M059J (cell line): ENCODE data around the gene FSTL1. TPM values are rescaled to one million over a fixed set of nuclear protein-coding genes. Genes with fewer than 3 reads are reported as not detected.
"Not testable (repeated sequence)": the region's sequence is repeated elsewhere in the genome, so short reads cannot be mapped to it uniquely, and the experiment has no call there.

Experiments used
- DNase-seq: peaks from one replicate; pipeline ENCODE4 v3.0.0-alpha.2; 2012; ENCODE audit warnings: low read depth
- total RNA-seq: library from RNA; depleted of rRNA; stranded (reverse); fragments of >200 nt; shearing (Covaris generic); gene quantifications from 2 replicates; pipeline ENCODE4 v1.2.3, GENCODE V29; 2014

The FSTL1 gene
- total RNA-seq, 1 experiment from 2014 or later: 1,312 TPM

- DNase-seq: no peak
Measured at GRCh38 chr3:120418446-120418845, 32.3 kb downstream of the FSTL1 start.

GRCh38 chr3:120417272-120417911 is 33.4 kb downstream of the FSTL1 start:
- DNase-seq: peak; percentile 90

GRCh38 chr3:120416868-120417267 is 33.9 kb downstream of the FSTL1 start:
- DNase-seq: no peak

GRCh38 chr3:120415756-120416155 is 35.0 kb downstream of the FSTL1 start:
- no peak for DNase-seq

- DNase-seq: no peak
Measured at GRCh38 chr3:120410541-120410940, 40.3 kb downstream of the FSTL1 start.

GRCh38 chr3:120410116-120410515 is 40.7 kb downstream of the FSTL1 start:
- DNase-seq: no peak

- DNase-seq: no peak
Measured at GRCh38 chr3:120407508-120408287, 43.1 kb downstream of the FSTL1 start.

GRCh38 chr3:120404876-120405275 is 45.9 kb downstream of the FSTL1 start:
- DNase-seq: peak; percentile 42

- no peak for DNase-seq
Measured at GRCh38 chr3:120402257-120402656, 48.5 kb downstream of the FSTL1 start.

GRCh38 chr3:120399372-120399771 is 51.4 kb downstream of the FSTL1 start:
- DNase-seq: no peak

- no peak for DNase-seq
Measured at GRCh38 chr3:120396469-120396868, 54.3 kb downstream of the FSTL1 start.

GRCh38 chr3:120394347-120394746 is 56.4 kb downstream of the FSTL1 start:
- no peak for DNase-seq

- DNase-seq: peak; percentile 27
Measured at GRCh38 chr3:120393761-120394160, 57.0 kb downstream of the FSTL1 start.

GRCh38 chr3:120393243-120393642 is 57.5 kb downstream of the FSTL1 start:
- peak; percentile 66 for DNase-seq

- no peak for DNase-seq
Measured at GRCh38 chr3:120382941-120383447, 67.8 kb downstream of the FSTL1 start.

GRCh38 chr3:120381503-120381902 is 69.3 kb downstream of the FSTL1 start:
- DNase-seq: no peak

GRCh38 chr3:120377948-120378347 is 72.8 kb downstream of the FSTL1 start:
- DNase-seq: not testable (repeated sequence)

GRCh38 chr3:120370463-120370862 is 80.3 kb downstream of the FSTL1 start:
- DNase-seq: no peak

GRCh38 chr3:120369037-120369467 is 81.7 kb downstream of the FSTL1 start:
- no peak for DNase-seq

GRCh38 chr3:120368172-120368571 is 82.6 kb downstream of the FSTL1 start:
- DNase-seq: no peak

GRCh38 chr3:120364821-120365220 is 86.0 kb downstream of the FSTL1 start:
- DNase-seq: peak; percentile 53

- DNase-seq: no peak
Measured at GRCh38 chr3:120364101-120364500, 86.7 kb downstream of the FSTL1 start.

GRCh38 chr3:120357807-120358206 is 93.0 kb downstream of the FSTL1 start:
- DNase-seq: peak; percentile 22
